Activated naive CD4-positive, alpha-beta T cell treated with anti-CD3 and anti-CD28 coated beads, Interleukin-2, amount 50 U/mL, for 72 hours (primary cell): ENCODE measurements around the gene HNRNPAB. TPM values are rescaled to one million over a fixed set of nuclear protein-coding genes. Genes with fewer than 3 reads are reported as not detected.
"Not testable (repeated sequence)": the region's sequence is repeated elsewhere in the genome, so short reads cannot be mapped to it uniquely, and the experiment has no call there.

ENCODE experiments used
- ATAC-seq, 2 donors: fragments of 150-1000 bp; cut with Tn5 transposase; 2 replicates each; pipeline ENCODE4 v1.10.0; 2021; ENCODE audit warnings: mild to moderate bottlenecking in 2 of 2, moderate library complexity in 2 of 2
- DNase-seq, 2 donors: peaks; one replicate each; pipeline ENCODE4 v3.0.0; 2021 to 2022; ENCODE audit warnings: low spot score in 2 of 2
- H3K27ac Mint-ChIP-seq, 2 donors: one replicate each; pipeline ENCODE4 v1.8.0; 2022; ENCODE audit warnings: mild to moderate bottlenecking in 2 of 2, mixed read lengths in 2 of 2
- H3K36me3 Mint-ChIP-seq, 2 donors: one replicate each; pipeline ENCODE4 v1.8.0; 2022; ENCODE audit warnings: mixed read lengths in 2 of 2
- H3K9me3 Mint-ChIP-seq, 2 donors: one replicate each; pipeline ENCODE4 v1.8.0; 2022; ENCODE audit warnings: mixed read lengths in 2 of 2
- total RNA-seq, 2 donors: library from RNA; stranded (reverse); gene quantifications; one replicate each; pipeline ENCODE4 v1.2.3, GENCODE V29; 2022

Gene HNRNPAB
- total RNA-seq, 2 donors from 2014 or later = 232 to 253 TPM

- DNase-seq (no peak), ATAC-seq (no peak)
- Mint-ChIP-seq H3K36me3 (peaks cover 7 to 22% of the 10 kb centered on the region in 2 donors), H3K27ac (peak overlapping the region; percentile 0 to 90), H3K9me3 (no peaks in the 10 kb centered on the region)
Observed at GRCh38 chr5:178216088-178216534, 11.8 kb downstream of the HNRNPAB start.

GRCh38 chr5:178216779-178217178 is 12.4 kb downstream of the HNRNPAB start:
- peak overlapping the region; percentile 0 to 17 for H3K27ac Mint-ChIP-seq
- H3K36me3 Mint-ChIP-seq = peaks cover 7 to 22% of the 10 kb centered on the region in 2 donors

GRCh38 chr5:178218237-178218776 is 14.0 kb downstream of the HNRNPAB start:
- ATAC-seq (no peak), DNase-seq (no peak)
- peak overlapping the region in 1 of 2 donors; percentile 31 for H3K27ac Mint-ChIP-seq
- H3K36me3 Mint-ChIP-seq = peaks cover 12 to 26% of the 10 kb centered on the region in 2 donors
- no peaks in the 10 kb centered on the region for H3K9me3 Mint-ChIP-seq

More at GRCh38 chr5:178216779-178217178, 12.4 kb downstream of the HNRNPAB start:
- DNase-seq (no peak), ATAC-seq (no peak)
- H3K9me3 Mint-ChIP-seq = no peaks in the 10 kb centered on the region

GRCh38 chr5:178218827-178219226 is 14.5 kb downstream of the HNRNPAB start:
- no peak for DNase-seq
- ATAC-seq = no peak
- Mint-ChIP-seq H3K9me3 (no peaks in the 10 kb centered on the region), H3K36me3 (peaks cover 12 to 28% of the 10 kb centered on the region in 2 donors), H3K27ac (peak overlapping the region in 1 of 2 donors; percentile 31)

GRCh38 chr5:178221282-178221681 is 16.9 kb downstream of the HNRNPAB start:
- peak in 1 of 2 donors; percentile 17 for ATAC-seq
- Mint-ChIP-seq H3K36me3 (peaks cover 10 to 25% of the 10 kb centered on the region in 2 donors), H3K9me3 (no peaks in the 10 kb centered on the region), H3K27ac (peak overlapping the region; percentile 40 to 53)
- no peak for DNase-seq

GRCh38 chr5:178221853-178222252 is 17.5 kb downstream of the HNRNPAB start:
- DNase-seq = no peak
- Mint-ChIP-seq H3K36me3 (peaks cover 5 to 28% of the 10 kb centered on the region in 2 donors), H3K27ac (peak overlapping the region; percentile 40 to 53), H3K9me3 (no peaks in the 10 kb centered on the region)
- peak in 1 of 2 donors; percentile 3 for ATAC-seq

- ATAC-seq = peak in 1 of 2 donors; percentile 5
- peaks cover 8 to 32% of the 10 kb centered on the region in 2 donors for H3K36me3 Mint-ChIP-seq
- no peak for DNase-seq
- no peaks in the 10 kb centered on the region for H3K9me3 Mint-ChIP-seq
- H3K27ac Mint-ChIP-seq = no peak overlapping the region
Observed at GRCh38 chr5:178222292-178222691, 18.0 kb downstream of the HNRNPAB start.

- ATAC-seq = no peak
- Mint-ChIP-seq H3K27ac (peak overlapping the region; percentile 53 to 70), H3K36me3 (peaks cover 17 to 42% of the 10 kb centered on the region in 2 donors)
Observed at GRCh38 chr5:178223196-178223773, 19.0 kb downstream of the HNRNPAB start.

GRCh38 chr5:178223828-178224335 is 19.5 kb downstream of the HNRNPAB start:
- DNase-seq (no peak), ATAC-seq (peak in 1 of 2 donors; percentile 1)
- peak overlapping the region; percentile 53 to 70 for H3K27ac Mint-ChIP-seq
- H3K9me3 Mint-ChIP-seq = no peaks in the 10 kb centered on the region
- peaks cover 20 to 46% of the 10 kb centered on the region in 2 donors for H3K36me3 Mint-ChIP-seq

More at GRCh38 chr5:178223196-178223773, 19.0 kb downstream of the HNRNPAB start:
- no peaks in the 10 kb centered on the region for H3K9me3 Mint-ChIP-seq
- no peak for DNase-seq

- no peak for ATAC-seq
Observed at GRCh38 chr5:178224403-178224802, 20.1 kb downstream of the HNRNPAB start.

GRCh38 chr5:178225174-178225573 is 20.8 kb downstream of the HNRNPAB start:
- DNase-seq (no peak), ATAC-seq (no peak)
- H3K9me3 Mint-ChIP-seq = no peaks in the 10 kb centered on the region
- H3K27ac Mint-ChIP-seq = no peak overlapping the region
- H3K36me3 Mint-ChIP-seq = peaks cover 32 to 47% of the 10 kb centered on the region in 2 donors

More at GRCh38 chr5:178224403-178224802, 20.1 kb downstream of the HNRNPAB start:
- DNase-seq = no peak
- Mint-ChIP-seq H3K9me3 (no peaks in the 10 kb centered on the region), H3K36me3 (peaks cover 25 to 46% of the 10 kb centered on the region in 2 donors), H3K27ac (peak overlapping the region in 1 of 2 donors; percentile 53)

GRCh38 chr5:178227138-178227659 is 22.9 kb downstream of the HNRNPAB start:
- Mint-ChIP-seq H3K36me3 (peaks cover 47 to 64% of the 10 kb centered on the region in 2 donors), H3K9me3 (no peaks in the 10 kb centered on the region), H3K27ac (peak overlapping the region; percentile 76 to 91)
- ATAC-seq (no peak), DNase-seq (no peak)

GRCh38 chr5:178227929-178228328 is 23.6 kb downstream of the HNRNPAB start:
- no peak for ATAC-seq
- peak overlapping the region; percentile 76 to 91 for H3K27ac Mint-ChIP-seq
- H3K9me3 Mint-ChIP-seq = no peaks in the 10 kb centered on the region
- H3K36me3 Mint-ChIP-seq = peaks cover 46 to 64% of the 10 kb centered on the region in 2 donors
- DNase-seq = no peak

GRCh38 chr5:178228609-178229008 is 24.3 kb downstream of the HNRNPAB start:
- ATAC-seq (no peak), DNase-seq (no peak)
- Mint-ChIP-seq H3K27ac (peak overlapping the region in 1 of 2 donors; percentile 87), H3K9me3 (no peaks in the 10 kb centered on the region), H3K36me3 (peaks cover 42 to 57% of the 10 kb centered on the region in 2 donors)

- Mint-ChIP-seq H3K36me3 (peaks cover 42 to 52% of the 10 kb centered on the region in 2 donors), H3K27ac (peak overlapping the region; percentile 58 to 87)
- DNase-seq, ATAC-seq, H3K9me3 Mint-ChIP-seq: not testable (repeated sequence)
Observed at GRCh38 chr5:178229111-178229510, 24.8 kb downstream of the HNRNPAB start.

GRCh38 chr5:178229861-178230260 is 25.5 kb downstream of the HNRNPAB start:
- Mint-ChIP-seq H3K9me3 (no peaks in the 10 kb centered on the region), H3K27ac (peak overlapping the region; percentile 9 to 87), H3K36me3 (peaks cover 42 to 52% of the 10 kb centered on the region in 2 donors)
- no peak for DNase-seq
- no peak for ATAC-seq

GRCh38 chr5:178230879-178231538 is 26.7 kb downstream of the HNRNPAB start:
- Mint-ChIP-seq H3K9me3 (no peaks in the 10 kb centered on the region), H3K36me3 (peaks cover 42 to 52% of the 10 kb centered on the region in 2 donors), H3K27ac (peak overlapping the region; percentile 87 to 90)
- DNase-seq (no peak), ATAC-seq (no peak)
